GM18519 (cell line): Measurements from ENCODE around the gene TAB2.
A peak's percentile ranks its signal among the peaks of the same experiment; 100 is the strongest.

Experiments used
- ATAC-seq: cut with Tn5 transposase; IDR thresholded peaks from one replicate; pipeline ENCODE4 v1.9.1; 2021; ENCODE audit warnings: mild to moderate bottlenecking, moderate library complexity; ENCODE audit not compliant: unreplicated experiment, low FRiP score

TAB2 gene, protein sequence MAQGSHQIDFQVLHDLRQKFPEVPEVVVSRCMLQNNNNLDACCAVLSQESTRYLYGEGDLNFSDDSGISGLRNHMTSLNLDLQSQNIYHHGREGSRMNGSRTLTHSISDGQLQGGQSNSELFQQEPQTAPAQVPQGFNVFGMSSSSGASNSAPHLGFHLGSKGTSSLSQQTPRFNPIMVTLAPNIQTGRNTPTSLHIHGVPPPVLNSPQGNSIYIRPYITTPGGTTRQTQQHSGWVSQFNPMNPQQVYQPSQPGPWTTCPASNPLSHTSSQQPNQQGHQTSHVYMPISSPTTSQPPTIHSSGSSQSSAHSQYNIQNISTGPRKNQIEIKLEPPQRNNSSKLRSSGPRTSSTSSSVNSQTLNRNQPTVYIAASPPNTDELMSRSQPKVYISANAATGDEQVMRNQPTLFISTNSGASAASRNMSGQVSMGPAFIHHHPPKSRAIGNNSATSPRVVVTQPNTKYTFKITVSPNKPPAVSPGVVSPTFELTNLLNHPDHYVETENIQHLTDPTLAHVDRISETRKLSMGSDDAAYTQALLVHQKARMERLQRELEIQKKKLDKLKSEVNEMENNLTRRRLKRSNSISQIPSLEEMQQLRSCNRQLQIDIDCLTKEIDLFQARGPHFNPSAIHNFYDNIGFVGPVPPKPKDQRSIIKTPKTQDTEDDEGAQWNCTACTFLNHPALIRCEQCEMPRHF

DNA sequence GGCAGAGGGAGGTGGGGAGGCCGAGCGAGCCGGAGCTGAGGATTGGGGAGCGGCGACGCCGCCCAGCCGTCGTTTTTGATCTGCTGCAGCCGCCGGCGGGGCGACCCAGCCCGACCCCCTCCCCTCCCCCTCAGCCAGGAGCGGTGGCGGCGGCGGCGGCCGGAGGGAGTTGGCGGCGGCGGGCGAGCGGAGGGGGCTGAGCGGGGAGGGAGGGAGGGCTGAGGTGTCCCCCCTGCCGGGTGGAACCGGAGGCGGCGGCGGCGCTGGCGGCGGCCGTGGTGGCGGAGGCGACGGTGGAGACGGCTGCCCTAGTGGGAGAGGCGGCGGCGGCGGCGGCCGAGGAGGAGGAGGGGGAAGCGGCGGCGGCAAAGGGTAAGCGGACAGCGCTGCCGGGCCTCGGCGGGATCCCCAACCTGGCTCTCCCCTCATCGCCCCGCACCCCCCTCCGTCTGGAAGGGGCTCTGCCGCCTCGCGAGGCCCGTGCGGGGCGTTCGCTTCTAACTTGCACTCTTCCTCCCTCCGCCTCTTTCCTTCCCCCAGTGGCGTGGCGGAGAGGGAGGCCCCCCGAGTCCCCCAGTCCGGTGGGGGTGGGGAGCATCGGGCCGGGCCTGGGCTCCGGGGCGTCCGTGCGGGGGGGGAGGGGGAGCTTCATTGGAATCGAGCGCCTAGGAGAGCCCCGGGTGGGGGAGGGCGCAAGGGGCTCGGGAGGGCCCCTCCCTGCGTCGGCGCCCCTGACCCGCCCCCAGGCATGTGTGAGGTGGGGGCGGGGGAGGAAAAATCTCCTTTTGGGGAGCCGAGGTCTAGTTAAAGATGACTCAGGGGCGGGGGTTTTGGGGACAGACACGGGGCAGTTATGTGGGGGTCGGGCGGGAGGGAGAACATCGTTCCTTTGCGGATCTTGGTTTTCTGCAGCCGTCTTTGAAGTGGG lies at the start of gene TAB2:
TSS of gene TAB2 (plus strand) at position 69 of the 928 bp plus-strand sequence. CDS start 52,286 bp downstream, outside the sequence.
- ATAC-seq: no peak

DNA sequence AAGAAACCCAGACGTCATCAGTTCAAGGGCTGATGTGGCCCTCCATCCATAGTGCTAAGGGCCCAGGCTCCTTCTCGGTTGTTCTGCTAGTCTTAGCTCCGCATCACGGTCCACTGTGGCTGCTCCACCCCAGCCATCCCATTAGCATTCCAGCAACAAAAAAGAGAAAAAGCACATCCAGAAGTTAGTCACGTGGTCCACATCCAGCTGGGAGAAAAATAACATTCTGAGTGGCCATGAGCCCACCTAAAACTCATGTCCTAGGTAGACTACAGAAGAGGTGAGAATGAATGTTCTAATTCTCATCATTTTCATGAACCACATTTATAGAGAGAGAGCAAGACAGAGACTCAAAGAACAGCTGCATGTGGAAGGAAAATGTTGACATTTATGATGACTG lies 49.4 kb upstream of the TAB2 start:
- no peak for ATAC-seq

DNA sequence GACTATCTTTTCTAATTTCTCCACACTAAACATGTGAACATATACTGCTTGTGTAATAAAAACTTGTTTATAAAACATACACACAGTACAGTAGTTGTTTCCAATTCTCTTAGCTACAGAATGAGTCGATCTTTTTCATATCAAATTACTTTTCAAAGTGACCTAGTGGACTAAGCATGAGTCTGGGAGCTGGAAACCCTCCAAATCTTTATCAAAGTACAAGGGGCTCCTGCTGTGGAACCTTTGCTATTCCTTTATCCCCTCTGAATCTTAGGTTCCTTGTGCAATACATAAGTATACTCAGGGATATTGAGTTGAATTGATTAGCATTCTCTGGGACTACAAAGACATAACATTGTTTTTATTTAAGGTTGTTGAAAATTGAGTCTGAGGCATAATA lies 48.7 kb upstream of the TAB2 start:
- ATAC-seq: no peak

DNA sequence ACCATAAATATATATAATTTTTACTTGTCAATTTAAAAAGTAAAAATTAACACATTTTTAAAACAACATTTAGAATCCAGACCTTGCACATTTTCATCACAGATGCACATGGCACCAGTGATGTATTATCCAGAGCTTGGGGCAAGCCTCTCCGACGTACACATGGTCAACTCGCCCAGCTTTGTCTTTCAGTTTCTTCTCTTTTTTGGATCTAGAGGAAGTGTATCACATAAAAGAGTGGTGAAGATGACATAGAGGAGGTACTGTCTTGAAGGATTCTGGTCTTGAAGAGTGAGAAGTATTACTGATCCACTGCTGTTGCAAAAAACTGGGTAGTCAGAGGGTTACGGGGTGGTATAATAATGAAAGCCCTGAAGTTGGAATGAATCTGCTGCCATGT lies 46.9 kb upstream of the TAB2 start:
- ATAC-seq: no peak

DNA sequence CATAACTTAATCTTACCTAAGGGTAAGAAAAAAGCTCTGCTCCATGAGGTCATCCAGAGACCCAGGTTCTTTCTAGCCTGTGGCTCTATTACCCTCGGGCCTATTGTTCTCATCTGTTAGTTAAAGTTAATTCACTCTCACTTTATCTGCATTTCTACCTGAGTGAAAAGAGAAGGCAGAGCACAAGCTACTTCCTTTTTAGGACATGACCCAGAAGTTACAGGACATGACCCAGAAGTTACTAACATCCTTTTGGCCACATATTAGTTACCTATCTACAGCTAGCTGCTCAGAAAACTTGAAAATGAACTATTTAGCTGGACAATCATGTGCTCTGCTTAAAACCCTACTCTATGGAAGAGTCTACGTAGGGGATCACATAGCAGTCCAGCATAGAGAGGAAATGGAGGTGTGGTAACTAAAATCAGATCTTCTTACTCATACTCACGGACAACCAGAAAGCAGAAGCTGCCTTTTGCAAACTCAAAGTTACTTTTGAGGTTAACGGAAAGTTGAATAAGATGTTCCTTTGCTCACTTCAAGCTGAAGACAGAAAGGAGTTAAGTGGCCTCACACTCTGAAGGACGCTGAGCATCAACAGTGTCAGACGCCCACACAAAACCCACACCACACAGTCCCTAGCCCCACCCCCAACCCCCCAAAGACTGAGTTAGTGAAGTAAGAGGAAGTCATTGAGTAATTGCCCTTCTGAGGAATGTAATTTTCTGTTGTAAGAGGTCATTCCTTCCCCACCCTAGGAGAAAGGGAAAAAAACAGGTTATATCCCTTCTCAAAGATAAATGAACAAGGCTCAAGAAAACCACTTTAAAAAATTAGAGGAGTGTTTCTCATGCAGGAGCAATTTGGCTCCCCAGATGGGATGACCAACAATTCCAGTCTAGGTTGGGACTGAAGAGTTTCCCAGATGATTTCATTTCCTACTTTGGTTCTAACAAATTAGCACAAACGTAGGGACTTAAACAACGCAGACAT lies 45.9 kb upstream of the TAB2 start:
- ATAC-seq: peak; percentile 59

DNA sequence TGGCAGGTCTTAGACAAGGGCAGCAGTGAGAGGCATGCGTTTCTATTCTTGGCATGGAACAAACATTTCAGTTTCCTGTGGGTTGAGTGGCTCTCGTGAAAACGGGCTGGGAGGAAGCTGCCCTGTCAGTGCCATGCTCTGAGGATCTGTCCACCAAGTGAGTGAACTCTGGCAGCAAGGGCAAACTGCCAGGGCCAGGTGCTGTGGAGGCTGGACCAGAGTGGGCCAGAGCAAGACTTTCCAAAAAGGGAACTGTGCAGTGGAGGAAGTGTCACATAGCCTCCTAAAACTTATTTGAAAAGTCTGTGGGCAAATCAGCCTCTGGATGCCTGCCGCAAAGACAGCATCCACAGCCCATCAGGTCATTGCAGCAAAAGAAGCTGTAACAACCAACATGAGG lies 44.2 kb upstream of the TAB2 start:
- ATAC-seq: no peak

DNA sequence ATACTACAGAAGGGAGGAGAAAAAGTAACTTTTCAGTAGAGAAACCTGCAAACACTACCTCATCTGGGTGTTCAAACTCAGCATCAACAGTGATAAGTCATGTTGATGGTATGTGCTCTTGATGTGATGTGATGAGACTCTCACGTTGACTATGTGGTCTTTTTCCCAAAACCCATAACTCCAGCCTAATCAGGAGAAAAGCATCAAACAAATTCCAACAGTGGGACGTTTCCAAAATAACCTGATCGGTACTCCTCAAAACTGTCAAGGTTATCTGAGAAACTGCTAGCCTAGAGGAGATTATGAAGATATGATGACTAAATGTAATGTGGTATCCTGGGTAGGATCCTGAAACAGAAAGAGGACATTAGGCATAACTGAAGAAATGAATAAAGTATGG lies 41.9 kb upstream of the TAB2 start:
- ATAC-seq: no peak

DNA sequence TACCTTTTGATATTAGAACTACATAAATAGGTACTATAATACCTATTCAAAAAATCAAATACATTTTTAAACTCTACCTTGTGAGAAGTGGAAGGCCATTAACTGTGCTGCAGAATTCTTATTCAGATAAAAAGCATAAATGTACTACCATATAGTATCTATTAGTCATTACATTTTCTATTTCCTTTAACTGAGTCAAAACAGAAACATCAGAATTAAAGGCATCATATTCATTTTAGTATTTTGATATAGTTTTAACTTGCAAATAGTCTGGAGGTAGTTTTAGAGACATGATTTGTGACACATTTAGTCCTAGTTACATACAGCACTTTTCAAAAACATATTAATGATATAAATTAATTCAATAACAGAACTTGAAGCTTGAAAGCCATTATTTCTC lies 39.9 kb upstream of the TAB2 start:
- ATAC-seq: no peak

DNA sequence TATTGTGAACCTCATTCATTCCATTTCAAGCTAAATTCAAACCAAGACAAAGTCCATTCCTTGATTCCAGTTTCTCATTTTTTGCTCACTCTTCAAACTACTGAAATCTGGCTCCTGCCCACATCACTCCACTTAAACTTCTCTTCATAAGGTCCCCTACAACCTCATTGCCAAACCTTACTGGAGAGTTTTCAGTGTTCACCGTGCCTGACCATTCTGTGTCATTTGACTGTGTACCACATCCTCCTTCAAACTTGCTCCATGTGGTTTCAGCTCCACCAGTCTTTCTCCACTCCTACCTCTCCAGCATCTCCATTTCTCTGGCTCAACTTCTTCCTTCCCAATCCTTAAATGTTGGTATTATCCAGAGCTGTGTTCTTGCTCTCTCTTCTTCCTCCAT lies 38.5 kb upstream of the TAB2 start:
- no peak for ATAC-seq

DNA sequence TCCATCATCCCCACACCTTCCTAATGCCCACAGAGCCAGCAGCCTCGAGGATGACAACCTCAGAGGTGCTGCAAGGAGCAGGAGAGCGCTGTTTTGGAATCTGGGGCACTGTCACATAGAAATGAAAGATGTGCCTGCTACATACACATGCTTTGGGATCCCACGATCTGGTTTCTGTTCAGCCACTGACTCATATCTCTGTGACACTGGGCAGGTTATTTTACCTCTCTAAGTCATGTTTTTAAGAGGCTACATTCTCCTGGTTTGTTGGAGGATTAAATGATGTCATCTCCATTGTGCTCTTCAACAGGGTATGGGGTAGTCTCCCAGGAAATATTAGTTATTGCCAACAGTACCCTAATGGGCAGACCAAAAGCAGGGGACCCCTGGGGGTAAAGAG lies 32.6 kb upstream of the TAB2 start:
- no peak for ATAC-seq

DNA sequence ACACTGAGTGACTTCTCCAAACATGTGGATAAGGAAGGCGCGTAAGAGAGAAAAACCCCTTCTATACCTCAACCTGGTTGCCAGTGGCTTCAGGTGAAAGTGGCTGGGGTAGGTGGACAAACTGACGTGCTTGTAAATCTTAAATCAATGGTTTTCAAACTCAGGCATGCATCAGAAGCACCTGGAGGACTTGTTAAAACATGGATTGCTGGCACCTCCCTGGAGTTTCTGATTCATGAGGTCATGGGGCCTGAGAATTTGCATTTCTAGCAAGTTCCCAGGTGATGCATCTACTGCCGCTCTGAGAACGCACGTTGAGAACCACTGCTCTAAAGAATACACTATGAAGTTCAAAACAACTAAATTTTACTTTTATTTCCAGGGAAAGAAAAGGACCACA lies 31.9 kb upstream of the TAB2 start:
- no peak for ATAC-seq

DNA sequence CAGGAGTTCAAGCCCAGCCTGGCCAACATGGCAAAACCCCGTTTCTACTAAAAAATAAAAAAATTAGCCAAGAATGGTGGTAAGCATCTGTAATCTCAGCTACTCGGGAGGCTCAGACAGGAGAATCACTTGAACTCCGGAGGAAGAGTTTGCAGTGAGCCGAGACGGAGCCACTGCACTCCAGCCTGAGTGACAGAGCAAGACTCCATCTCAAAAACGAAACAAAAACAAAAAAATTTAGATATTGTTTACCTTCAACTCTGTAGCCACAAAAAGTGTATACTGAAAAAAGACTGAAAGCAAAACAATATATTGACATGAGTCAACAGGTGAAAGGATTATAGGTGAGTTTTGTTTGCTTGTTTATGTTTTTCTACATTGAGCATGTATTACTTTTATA lies 30.6 kb upstream of the TAB2 start:
- ATAC-seq: no peak

DNA sequence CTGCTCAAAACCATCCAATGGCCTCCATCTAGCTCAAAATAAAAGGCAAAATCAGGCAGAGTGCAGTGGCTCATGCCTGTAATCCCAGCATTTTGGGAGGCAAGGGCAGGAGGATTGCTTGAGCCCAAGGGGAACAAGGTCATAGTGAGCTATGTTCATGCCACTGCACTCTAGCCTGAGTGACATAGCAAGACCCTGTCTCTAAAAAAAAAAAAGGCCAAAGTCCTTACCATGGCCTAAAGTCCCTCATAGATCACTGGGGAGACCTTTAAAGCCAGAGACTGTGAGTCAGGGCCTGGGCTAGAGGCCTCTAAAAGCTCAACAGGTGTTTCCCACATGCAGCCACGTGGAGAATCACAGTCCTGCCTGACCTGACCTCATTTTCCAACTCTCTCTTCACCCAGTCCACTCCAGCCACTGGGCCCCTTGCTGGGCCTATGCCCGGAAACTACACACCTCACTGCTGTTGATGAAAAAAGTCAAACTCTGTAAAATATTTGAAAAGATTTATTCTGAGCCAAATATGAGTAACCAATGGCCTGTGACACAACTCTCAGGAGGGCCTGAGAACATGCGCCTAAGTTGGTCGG lies 28.2 kb upstream of the TAB2 start:
- ATAC-seq: no peak

DNA sequence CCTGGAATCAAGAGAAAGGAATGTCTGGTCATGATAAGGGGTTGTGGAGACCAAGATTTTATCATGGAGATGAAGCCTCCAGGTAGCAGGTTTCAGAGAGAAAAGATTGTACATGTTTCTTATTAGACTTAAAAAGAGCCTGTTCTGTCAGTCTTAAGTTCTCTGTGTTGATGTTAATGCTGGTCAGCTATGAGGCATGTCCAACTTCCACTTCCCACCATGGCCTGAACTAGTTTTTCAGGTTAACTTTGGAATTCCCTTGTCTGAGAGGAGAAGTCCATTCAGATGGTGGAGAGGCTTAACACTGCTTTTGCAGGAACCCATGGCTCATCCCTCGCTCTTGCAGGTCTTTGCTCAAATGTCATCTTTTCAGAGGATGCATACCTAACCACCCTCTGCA lies 27.5 kb upstream of the TAB2 start:
- ATAC-seq: no peak

DNA sequence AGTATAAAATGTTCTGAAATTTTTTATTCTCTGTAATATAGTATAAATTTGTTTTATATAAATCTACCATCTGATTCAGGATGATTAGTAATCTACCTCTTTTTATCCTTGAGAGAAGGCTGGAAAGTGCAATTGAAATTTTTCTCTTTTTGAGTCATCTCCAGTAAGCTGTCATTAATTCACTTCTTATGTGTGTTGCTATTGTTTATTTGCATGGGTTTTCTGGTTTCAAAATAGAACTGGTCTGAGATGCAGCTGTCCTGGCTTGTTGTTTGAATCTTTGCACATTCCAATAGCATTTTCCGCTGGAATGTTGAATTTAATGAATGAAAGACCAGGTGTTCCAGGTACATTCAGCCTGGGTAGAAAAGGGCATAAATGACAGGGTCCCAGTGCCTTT lies 24.3 kb upstream of the TAB2 start:
- ATAC-seq: no peak

DNA sequence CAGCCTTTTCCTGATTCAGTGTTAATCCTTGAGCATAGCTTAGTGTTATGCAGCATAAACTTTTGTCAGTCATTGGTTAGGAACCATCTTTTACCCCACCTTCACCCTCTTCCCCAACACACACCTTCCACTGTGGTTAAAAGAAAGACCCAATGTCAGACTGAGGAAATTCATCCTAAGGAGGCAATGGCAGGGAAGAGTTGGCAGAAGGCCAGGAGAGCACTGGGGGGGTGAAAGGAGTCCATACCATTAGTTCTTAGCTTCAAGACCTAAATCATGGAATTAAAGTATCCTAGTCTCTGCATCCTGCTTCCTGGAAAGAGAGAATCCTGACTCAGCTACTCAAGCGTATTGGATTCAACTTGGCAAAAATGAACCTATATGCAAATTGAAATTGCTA lies 16.9 kb upstream of the TAB2 start:
- ATAC-seq: no peak

DNA sequence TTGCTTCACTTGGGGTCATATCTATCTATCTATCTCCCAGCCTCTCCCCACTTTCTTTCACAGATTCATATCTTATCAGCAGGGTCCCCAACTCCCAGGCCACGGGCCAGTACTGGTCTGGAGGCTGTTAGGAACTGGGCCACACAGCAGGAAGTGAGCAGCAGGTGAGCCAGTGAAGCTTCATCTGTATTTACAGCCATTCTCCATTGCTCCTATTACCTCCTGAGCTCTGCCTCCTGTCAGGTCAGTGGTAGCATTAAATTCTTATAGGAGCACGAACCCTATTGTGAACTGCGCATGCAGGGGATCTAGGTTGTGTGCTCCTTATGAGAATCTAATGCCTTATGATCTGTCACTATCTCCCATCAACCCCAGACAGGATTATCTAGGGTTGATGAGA lies 14.8 kb upstream of the TAB2 start:
- no peak for ATAC-seq

DNA sequence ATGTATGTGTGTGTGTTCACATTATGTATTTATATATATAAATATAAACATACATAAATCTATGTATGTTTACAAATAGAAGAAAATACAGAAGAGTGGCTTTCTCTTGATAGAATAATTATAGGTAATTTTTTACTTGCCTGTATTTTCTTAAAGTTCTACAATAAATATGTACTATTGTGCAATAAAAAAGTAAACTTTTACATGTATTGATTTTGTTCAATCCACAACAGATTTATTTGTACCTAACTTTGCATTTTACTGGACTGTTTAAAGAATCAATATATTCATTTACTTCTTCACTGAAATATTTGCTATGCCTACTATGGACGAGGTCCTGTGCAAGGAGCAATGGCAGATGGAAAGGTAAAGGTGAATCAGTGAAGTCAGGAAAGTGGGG lies 14.0 kb upstream of the TAB2 start:
- ATAC-seq: no peak

DNA sequence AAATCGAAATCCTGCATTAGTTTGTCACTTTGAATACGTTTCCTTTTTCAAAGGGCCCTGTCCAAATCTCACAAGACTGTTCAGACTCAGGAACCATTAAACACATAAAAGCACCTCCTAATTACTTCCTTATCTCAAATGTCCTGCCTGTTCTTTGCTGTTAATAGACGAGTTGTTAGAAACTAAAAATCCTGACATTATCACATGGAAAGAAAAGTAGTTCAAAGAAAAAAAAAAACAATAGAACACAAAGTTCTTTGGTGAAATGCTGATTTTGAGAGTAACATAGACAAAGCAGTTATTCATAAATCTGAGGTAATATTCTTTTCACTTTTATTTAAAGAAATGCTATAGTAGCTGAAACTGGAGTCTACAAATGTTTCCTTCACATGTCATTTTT lies 12.1 kb upstream of the TAB2 start:
- no peak for ATAC-seq

DNA sequence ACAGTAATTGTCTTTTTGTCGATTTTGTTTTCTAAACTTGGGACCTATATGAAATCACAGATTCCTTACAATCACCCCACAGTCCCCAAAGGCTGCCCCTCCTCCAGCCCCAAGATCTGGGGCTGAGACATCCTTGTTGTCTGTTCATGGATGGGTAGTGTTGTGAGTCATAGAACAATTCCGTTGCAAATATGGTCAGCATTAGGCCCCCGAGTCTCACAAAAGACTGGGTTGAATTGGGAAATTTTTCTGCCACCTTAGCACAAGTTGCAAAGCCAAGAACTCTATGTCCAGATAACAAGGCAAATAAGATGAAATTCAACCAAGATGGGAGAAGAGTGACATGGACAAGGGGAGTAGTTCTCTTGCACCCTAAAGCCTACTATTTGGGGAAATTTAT lies 10.5 kb upstream of the TAB2 start:
- no peak for ATAC-seq
